ENCODE results near the gene ITPKC. TPM values are rescaled to one million over a fixed set of nuclear protein-coding genes. Genes with fewer than 3 reads are reported as not detected.

The ITPKC gene
- total and polyA plus RNA-seq, 2 of the 13 experiments (the other 11 are each of a cell fraction or from before 2014, with no cell fraction given), result 6.9 to 11.2 TPM

- TF ChIP-seq ZNF543 (CRISPR knock-in tag; IDR thresholded peaks at IDR 0.05) (peak; percentile 54; the same call in 1 of the 2 replicates), SIX1 (CRISPR knock-in tag; IDR thresholded peaks at IDR 0.05; ENCODE audit: borderline replicate concordance) (no peak), HNRNPUL1 (IDR thresholded peaks at IDR 0.05; ENCODE audit: low read depth, low read length) (no peak), PHF5A (CRISPR knock-in tag; IDR thresholded peaks at IDR 0.05; ENCODE audit: low read depth, unreplicated experiment) (no peak), GTF3A (CRISPR knock-in tag; conservative IDR thresholded peaks at IDR 0.05) (no peak), ZBTB21 (CRISPR knock-in tag; IDR thresholded peaks at IDR 0.05) (no peak), ZBTB34 (CRISPR knock-in tag; IDR thresholded peaks at IDR 0.05) (no peak), ZNF30 (CRISPR knock-in tag; IDR thresholded peaks at IDR 0.05) (no peak), ZNF484 (CRISPR knock-in tag; IDR thresholded peaks at IDR 0.05; ENCODE audit: borderline replicate concordance, low read depth) (no peak), EEA1 (CRISPR knock-in tag; IDR thresholded peaks at IDR 0.05; ENCODE audit: borderline replicate concordance) (no peak), ZNF143 (CRISPR knock-in tag; IDR thresholded peaks at IDR 0.05) (no peak), ZFP62 (CRISPR knock-in tag; IDR thresholded peaks at IDR 0.05) (no peak), ZNF17 (CRISPR knock-in tag; IDR thresholded peaks at IDR 0.05) (no peak), KLF12 (CRISPR knock-in tag; IDR thresholded peaks at IDR 0.05; ENCODE audit: borderline replicate concordance) (no peak), KLF16 (CRISPR knock-in tag; IDR thresholded peaks at IDR 0.05) (no peak), ZNF460 (CRISPR knock-in tag; IDR thresholded peaks at IDR 0.05; ENCODE audit: borderline replicate concordance) (no peak), U2AF2 (IDR thresholded peaks at IDR 0.05; ENCODE audit: low read depth, low read length) (no peak), ZBTB20 (CRISPR knock-in tag; IDR thresholded peaks at IDR 0.05; ENCODE audit: borderline replicate concordance, low read depth) (no peak), FOXA3 (CRISPR knock-in tag; IDR thresholded peaks at IDR 0.05) (no peak), SALL1 (CRISPR knock-in tag; IDR thresholded peaks at IDR 0.05) (no peak), ZNF615 (CRISPR knock-in tag; IDR thresholded peaks at IDR 0.05; ENCODE audit: borderline replicate concordance) (no peak)
- TF ChIP-seq, protein P1, sequence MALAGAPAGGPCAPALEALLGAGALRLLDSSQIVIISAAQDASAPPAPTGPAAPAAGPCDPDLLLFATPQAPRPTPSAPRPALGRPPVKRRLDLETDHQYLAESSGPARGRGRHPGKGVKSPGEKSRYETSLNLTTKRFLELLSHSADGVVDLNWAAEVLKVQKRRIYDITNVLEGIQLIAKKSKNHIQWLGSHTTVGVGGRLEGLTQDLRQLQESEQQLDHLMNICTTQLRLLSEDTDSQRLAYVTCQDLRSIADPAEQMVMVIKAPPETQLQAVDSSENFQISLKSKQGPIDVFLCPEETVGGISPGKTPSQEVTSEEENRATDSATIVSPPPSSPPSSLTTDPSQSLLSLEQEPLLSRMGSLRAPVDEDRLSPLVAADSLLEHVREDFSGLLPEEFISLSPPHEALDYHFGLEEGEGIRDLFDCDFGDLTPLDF (CRISPR knock-in tag; IDR thresholded peaks at IDR 0.05), result no peak
- TF ChIP-seq, protein P2, sequence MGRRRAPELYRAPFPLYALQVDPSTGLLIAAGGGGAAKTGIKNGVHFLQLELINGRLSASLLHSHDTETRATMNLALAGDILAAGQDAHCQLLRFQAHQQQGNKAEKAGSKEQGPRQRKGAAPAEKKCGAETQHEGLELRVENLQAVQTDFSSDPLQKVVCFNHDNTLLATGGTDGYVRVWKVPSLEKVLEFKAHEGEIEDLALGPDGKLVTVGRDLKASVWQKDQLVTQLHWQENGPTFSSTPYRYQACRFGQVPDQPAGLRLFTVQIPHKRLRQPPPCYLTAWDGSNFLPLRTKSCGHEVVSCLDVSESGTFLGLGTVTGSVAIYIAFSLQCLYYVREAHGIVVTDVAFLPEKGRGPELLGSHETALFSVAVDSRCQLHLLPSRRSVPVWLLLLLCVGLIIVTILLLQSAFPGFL (CRISPR knock-in tag; IDR thresholded peaks at IDR 0.05), result no peak
- TF ChIP-seq, protein P3, sequence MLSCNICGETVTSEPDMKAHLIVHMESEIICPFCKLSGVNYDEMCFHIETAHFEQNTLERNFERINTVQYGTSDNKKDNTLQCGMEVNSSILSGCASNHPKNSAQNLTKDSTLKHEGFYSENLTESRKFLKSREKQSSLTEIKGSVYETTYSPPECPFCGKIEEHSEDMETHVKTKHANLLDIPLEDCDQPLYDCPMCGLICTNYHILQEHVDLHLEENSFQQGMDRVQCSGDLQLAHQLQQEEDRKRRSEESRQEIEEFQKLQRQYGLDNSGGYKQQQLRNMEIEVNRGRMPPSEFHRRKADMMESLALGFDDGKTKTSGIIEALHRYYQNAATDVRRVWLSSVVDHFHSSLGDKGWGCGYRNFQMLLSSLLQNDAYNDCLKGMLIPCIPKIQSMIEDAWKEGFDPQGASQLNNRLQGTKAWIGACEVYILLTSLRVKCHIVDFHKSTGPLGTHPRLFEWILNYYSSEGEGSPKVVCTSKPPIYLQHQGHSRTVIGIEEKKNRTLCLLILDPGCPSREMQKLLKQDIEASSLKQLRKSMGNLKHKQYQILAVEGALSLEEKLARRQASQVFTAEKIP (CRISPR knock-in tag; IDR thresholded peaks at IDR 0.05; ENCODE audit: borderline replicate concordance), result no peak
- TF ChIP-seq, protein P4, sequence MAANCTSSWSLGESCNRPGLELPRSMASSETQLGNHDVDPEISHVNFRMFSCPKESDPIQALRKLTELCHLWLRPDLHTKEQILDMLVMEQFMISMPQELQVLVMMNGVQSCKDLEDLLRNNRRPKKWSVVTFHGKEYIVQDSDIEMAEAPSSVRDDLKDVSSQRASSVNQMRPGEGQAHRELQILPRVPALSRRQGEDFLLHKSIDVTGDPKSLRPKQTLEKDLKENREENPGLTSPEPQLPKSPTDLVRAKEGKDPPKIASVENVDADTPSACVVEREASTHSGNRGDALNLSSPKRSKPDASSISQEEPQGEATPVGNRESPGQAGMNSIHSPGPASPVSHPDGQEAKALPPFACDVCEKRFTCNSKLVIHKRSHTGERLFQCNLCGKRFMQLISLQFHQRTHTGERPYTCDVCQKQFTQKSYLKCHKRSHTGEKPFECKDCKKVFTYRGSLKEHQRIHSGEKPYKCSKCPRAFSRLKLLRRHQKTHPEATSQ (CRISPR knock-in tag; IDR thresholded peaks at IDR 0.05; ENCODE audit: borderline replicate concordance), result no peak
Observed at GRCh38 chr19:40754611-40755247, 37.8 kb downstream of the ITPKC start (continued).

All from HepG2 (cell line).